Measurements from ENCODE around the gene TTBK1.

Gene TTBK1

DNA sequence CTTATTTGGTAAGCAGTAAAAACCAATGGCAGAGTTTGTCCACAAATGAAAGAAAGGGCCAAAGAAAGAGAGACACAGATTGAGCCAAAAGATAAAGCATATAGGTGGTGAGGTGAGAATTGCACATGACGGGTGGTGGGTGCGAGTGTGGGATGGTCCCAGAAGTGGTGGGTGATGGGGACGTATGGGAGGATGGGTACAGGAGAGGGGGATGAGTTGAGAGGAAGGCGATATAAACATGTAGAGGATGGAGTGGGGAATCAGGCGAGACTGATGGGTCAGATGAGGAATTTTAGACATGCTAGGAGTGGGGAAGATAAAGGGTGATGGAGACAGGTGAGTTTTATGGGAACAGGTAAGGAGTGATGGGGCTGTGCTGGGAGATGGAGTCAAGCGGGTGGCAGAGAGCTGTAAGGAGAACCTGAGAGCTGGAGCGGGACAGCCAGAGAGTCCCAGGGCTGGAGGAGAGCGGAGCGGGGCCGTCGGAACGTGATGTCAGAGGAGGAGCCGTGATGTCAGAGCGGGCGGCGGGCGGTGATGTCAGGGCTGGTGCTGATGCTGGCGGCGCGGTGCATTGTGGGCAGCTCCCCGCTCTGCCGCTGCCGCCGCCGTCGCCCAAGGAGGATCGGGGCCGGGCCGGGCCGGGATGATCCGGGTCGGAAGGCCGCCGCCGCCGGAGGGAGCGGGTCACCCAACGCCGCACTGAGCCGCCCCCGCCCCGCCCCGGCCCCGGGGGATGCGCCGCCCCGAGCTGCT, at the start of gene TTBK1:
TTBK1 (plus strand) TSS at position 574 of the 756 bp plus-strand sequence. CDS start 3,180 bp downstream, outside the sequence.
- no peak for DNase-seq

DNA sequence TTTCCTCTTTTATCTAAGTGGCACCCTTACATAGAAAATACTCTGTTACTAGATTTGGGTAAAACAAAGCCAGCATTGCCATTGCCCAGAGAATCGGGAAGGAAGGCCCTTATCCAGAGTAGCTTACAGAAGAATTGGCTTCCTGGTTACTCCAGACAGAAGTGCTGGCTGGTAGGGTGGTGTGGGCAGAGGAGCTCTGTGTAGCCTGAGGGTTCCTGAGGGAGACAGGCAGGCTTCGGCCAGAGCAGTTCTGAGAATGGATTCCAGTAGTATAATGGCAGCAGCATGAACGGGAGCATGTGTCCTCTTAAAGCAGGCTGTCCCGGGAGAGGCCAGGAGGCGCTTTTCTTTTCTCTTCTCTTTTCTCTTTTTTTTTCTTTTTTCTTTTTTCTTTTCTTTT, 49.4 kb upstream of the TTBK1 start:
- no peak for DNase-seq

DNA sequence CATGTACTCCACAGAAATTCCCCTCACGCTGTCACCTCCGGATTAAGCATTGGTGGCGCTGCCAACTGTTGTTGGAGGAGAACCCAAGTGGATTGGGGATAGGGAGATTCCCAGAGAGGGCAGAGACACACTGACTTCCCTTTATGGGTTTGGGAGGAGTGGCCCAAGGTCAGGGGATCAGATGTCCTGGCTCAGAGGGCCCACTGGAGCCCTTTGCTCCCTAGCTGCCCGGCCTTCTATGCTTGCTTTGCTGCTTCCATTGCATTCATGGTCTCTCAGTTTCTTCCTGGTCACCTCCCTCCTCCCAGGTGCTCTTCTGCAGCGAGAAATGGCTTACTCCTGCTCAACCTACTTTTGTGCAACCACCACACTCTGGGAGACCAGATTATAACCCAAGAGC, 46.9 kb upstream of the TTBK1 start:
- no peak for DNase-seq

DNA sequence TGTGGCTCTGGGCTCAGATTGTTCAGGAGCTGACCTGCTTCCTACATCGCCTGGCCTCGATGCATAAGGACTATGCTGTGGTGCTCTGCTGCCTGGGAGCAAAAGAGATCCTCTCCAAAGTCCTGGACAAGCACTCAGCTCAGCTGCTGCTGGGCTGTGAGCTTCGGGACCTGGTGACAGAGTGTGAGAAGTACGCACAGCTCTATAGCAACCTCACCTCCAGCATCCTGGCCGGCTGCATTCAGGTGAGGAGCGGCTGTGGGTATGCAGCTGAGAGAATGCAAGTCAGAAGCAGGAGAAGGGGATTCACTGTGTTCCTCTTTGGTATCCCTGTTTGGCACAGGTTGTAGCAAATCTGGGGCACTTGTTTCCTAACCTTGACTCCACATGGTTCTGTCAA, 43.4 kb upstream of the TTBK1 start:
- DNase-seq = no peak

DNA sequence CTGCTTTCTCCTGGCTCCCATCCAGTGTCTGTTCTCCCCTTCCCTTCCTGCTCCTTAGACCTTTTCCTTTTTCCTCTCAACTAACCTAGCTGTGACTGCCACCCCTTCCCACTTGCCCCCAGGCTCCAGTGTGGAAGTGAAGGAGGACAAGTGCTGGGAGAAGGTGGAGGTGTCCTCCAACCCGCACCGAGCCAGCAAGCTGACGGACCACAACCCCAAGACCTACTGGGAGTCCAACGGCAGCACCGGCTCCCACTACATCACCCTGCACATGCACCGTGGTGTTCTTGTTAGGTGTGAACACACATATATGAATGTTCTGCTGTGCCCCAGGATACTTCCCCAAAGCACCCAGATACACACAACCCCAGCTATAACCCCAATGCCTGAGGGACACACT, 42.7 kb upstream of the TTBK1 start:
- DNase-seq = no peak

DNA sequence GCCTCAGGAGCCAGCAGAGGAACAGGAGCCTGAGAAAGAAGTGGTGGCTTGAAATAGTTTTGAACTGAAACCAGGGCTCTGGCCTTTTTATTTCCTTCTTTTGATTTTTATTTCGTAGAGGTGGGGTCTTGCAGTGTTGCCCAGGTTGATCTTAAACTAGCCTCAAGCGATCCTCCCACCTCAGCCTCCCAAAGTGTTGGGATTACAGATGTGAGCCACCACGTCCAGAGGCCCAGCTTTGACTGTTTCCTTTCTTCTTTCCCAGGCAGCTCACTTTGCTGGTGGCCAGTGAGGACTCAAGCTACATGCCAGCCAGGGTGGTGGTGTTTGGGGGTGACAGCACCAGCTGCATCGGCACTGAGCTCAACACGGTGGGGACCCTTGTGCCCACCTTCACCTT, 40.8 kb upstream of the TTBK1 start:
- DNase-seq = no peak

DNA sequence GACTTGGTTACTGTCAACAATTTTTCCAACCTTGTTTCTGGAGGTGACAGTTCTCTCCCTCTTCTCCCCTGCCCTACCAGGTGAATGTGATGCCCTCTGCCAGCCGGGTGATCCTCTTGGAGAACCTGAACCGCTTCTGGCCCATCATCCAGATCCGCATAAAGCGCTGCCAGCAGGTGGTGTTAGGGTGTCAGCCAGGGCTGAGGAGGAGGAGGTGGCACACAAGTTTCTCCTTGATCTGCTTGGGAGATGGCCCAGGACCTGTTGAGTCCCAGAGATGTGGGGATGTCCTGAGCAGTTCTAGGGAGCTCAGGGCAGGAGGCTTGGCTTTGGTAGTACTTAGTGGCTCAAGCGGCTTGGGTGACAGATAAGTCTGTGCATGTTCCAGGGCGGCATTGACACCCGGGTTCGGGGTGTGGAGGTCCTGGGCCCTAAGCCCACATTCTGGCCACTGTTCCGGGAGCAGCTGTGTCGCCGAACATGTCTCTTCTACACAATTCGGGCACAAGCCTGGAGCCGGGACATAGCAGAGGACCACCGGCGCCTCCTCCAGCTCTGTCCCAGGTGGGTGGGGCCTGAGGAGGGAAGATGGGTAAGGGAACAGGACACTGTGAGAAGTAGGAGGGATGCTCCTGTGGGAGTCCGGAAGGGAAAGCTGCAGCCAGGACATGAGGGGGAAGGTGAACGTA, 40.1 kb upstream of the TTBK1 start:
- DNase-seq = no peak

DNA sequence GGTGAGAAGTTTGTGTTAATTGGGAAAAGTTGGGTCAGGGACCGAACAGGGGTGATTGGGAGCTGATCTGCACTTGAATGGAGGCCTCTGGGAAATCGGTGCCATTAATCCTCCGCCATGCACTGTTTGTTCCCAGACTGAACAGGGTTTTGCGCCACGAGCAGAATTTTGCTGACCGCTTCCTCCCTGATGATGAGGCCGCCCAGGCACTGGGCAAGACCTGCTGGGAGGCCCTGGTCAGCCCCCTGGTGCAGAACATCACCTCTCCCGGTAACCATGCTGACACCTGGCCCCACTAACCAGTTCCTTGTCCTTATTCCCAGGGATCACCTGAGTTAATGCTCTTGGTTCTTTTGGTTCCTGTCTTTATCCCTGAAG, 39.6 kb upstream of the TTBK1 start:
- no peak for DNase-seq

DNA sequence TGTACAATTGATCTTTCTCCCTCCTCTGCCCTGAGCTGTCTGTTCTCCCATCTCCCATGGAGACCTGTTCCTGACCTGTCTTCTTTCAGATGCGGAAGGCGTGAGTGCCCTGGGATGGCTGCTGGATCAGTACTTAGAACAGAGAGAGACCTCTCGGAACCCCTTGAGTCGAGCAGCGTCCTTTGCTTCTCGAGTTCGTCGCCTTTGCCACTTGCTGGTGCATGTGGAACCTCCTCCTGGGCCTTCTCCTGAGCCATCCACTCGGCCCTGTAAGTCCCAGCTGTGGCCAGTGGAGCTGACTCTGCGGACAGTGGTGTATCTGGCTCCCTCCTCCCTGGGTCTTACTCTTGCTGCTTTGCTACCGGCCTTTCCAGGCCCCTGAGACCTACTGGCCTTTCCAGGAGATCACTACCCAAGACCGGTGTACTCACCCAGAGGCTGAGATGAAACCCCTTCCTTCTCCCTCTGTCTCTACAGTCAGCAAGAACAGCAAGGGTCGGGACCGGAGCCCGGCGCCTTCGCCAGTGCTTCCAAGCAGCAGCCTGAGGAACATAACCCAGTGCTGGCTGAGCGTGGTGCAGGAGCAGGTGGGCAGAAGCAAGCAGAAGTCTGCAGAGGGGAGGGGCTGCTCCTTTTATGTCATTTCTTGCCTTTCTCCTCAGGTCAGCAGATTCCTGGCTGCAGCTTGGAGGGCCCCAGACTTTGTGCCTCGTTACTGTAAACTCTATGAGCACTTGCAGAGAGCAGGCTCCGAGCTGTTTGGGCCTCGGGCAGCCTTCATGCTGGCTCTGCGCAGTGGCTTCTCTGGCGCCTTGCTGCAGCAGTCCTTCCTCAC, 38.8 kb upstream of the TTBK1 start:
- DNase-seq = no peak

DNA sequence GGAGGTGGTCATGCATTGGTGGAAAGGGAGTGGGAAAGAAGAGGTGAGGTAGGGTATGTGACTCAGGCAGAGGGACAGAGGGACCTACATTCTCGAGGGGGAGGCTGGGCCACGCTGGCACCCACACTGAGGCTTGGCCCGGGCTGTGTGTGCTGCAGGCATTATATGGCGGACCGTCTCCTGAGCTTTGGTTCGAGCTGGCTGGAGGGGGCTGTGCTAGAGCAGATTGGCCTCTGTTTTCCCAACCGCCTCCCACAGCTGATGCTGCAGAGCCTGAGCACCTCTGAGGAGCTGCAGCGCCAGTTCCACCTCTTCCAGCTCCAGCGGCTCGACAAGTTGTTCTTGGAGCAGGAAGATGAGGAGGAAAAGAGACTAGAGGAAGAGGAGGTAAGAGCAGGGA, 37.4 kb upstream of the TTBK1 start:
- no peak for DNase-seq

DNA sequence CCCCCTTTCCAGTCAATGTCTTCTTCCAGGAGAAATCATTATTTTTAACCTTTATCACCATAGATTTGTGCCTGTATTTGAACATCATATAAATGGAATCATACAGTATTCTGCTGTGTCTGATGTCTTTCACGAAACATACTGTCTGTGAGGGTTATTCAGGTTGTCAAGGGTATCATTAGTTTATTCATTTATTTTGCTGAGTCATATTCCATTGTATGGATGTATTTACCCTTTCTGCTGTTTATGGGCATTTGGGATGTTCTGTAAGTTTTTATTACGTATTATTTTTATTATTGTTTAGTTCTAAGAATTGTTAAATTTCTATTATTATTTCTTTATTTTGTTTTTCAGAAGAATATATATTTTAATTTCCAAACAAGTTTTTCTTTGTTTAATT, 36.0 kb upstream of the TTBK1 start:
- no peak for DNase-seq

DNA sequence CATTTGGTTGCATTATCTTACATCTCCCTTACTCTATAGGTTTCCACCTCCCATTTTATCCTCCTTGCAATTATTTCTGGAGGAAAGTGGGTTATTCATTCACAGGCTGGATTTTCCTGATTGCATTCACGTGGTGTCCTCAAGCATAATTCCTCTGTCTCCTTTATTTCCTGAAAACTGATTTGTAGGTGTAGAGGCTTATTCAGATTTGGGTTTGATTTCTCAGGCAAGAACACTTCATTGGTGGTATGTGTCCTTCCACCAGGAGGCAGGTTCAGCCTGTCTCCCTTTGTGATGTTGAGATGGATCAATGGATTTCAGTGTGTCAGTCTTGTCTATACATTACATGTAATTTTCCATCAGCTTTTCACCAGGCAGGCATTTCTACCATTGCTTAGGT, 31.3 kb upstream of the TTBK1 start:
- DNase-seq = no peak

DNA sequence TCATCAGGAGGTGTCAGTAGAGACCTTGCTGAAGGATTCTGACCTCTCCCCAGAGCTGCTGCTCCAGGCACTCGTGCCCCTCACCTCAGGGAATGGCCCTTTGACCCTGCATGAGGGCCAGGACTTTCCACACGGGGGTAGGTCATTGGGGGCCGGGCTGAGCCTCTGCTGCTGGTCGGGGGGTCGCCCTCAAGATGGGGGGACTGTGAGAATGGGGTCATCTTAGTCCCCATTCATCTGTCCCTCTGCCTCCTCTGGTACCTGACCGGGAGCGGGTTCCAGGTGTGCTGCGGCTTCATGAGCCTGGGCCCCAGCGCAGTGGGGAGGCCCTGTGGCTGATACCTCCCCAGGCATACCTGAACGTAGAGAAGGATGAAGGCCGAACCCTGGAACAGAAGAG, 29.9 kb upstream of the TTBK1 start:
- no peak for DNase-seq

DNA sequence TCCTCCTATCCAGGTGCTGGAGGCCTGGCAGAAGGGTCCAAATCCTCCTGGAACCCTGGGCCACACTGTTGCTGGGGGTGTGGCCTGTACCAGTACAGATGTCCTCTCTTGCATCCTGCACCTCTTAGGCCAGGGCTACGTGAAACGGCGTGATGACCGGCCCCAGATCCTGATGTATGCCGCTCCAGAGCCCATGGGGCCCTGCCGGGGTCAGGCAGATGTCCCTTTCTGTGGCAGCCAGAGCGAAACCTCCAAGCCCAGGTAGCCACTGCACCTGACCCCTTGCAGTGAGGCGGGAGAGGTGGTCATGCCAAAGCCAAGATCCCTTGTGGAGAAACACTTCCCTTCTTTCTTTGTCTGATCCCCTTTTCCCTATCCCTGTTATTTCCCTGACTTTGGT, 28.2 kb upstream of the TTBK1 start:
- DNase-seq = no peak

DNA sequence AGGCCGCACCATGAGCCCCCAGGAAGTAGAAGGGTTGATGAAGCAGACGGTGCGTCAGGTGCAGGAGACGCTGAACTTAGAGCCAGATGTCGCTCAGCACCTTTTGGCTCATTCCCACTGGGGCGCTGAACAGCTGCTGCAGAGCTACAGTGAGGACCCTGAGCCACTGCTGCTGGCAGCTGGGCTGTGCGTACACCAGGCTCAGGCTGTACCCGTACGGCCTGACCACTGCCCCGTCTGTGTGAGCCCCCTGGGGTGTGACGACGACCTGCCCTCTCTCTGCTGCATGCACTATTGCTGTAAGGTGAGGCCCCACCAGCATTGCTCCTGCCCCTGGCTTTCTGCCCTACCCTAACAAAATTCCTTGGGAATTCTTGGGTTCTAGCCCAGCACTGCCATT, 27.1 kb upstream of the TTBK1 start:
- no peak for DNase-seq

DNA sequence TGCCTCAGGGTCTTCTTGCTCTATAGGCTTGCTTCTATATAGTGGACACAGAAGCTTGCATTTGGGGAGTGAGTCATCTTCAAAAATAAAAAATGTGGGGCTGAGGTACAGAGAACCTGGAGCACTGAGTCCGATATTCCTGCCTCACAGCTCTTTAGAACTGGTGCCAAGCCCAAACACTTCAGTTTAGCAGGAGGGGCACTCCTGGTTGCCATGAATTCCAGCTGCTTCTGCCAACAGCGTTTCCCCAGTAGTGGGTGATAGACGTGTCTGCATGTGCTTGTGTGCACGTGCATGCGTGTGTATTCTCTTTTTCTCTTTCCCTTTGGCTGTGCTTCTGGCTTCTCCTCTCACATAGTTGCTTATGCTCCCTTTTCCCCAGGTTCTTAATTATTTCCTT, 25.9 kb upstream of the TTBK1 start:
- DNase-seq = no peak

DNA sequence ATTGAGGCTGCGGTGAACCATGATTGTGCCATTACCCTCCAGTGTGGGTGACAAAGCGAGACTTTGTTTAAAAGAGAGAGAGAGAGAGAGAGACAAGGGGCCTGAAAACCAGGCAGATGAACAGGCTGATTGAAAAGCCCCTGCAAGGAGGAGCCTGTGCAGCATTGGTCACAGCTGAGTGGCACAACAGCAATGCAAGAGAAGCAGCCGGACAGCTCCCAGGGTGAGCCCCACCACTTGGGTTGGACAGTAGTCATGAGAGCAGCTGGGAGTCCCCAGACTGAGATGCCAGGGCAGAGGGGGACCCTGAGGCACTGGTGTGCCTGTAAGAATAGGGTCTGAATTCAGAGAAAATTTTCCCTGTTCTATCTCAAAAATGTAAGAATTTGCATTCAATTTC, 24.2 kb upstream of the TTBK1 start:
- no peak for DNase-seq

DNA sequence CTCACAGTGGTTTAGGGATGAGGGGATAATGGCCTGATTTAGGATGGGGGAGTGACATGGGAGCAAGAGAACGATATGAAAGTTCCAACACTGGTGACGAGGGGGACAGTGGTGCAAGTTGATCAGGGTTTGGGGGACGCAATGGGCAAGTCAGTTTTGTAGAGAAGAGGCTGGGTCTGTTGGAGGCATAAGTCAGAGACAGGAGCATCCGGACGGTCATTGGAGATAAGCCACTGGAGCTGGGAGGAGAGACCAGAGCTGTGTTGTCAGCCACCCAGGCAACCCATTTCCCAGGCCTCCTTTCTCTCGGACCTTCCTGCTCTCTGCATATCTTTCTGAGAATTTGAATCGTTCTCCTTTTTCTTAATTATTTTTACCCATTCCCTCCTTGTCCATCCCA, 23.5 kb upstream of the TTBK1 start:
- DNase-seq = no peak

DNA sequence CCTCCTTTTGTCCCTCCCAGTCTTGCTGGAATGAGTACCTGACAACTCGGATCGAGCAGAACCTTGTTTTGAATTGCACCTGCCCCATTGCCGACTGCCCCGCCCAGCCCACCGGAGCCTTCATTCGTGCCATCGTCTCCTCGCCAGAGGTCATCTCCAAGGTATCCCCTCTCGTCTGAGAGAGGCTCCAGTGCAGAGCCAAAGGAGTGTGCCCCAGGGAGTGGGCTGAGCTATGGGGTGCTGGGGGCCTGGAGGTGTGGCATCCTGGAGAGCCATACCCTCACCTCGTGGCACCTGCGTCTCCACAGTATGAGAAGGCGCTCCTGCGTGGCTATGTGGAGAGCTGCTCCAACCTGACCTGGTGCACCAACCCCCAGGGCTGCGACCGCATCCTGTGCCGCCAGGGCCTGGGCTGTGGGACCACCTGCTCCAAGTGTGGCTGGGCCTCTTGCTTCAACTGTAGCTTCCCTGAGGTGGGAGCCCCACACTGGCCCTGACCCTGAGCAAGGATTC, 22.8 kb upstream of the TTBK1 start:
- no peak for DNase-seq

DNA sequence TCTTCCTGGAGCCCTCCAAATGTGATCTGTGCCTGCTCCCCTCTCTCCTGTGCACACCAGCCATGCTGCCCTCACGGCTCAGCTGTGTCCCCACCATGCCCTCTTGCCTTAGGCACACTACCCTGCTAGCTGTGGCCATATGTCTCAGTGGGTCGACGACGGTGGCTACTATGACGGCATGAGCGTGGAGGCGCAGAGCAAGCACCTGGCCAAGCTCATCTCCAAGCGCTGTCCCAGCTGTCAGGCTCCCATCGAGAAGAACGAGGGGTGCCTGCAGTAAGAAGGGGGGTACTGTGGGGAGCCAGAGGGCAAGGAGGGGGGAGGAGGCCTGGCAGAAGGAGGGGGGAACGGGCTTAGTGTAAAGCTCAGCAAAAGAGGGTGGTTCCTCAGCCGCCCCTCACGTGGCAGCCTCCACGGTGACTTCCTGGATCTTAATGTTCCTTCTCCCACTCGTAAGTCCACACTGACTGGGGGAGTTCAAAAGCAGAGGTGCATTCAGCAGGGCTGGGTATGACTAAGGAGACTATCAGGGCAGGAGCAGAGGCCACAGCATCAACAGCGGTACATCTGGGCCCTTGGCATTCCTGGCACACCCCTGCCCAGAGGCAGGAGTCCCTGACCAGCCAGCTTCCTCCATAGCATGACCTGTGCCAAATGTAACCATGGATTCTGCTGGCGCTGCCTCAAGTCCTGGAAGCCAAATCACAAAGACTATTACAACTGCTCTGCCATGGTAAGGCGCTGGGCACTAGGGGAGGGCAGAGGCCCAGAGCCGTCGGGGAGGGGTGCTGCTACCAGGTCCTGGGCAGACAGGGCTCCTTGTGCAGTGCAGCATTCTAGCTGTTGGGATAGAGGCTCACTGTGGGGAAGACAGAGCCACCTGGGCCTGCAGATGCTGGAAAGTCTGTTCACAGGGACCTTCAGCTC, 22.0 kb upstream of the TTBK1 start:
- no peak for DNase-seq

DNA sequence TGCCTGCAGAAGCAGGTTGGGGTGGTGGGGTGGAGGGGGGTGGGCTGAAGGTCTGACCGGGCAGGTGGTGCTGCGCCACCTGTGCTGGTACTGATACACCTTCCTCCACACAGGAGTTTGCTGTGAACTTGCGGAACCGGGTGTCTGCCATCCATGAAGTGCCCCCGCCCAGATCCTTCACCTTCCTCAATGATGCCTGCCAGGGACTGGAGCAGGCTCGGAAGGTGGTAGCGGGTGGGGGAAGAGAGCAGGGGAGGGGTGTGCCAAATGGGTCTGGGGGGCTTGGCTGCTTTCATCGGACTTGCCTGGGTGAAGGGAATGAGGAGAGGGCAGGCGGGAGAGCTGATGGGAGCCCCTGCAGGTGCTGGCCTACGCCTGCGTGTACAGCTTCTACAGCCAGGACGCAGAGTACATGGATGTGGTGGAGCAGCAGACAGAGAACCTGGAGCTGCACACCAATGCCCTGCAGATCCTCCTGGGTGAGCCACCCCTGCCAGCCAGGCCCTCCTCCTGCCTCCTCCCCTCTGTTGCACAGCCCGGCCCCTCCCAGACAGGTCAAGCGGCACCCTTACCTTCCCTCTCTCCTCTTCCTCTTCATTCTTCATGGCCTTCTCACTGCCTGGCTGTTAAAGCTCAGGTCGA, 20.7 kb upstream of the TTBK1 start:
- DNase-seq = no peak

DNA sequence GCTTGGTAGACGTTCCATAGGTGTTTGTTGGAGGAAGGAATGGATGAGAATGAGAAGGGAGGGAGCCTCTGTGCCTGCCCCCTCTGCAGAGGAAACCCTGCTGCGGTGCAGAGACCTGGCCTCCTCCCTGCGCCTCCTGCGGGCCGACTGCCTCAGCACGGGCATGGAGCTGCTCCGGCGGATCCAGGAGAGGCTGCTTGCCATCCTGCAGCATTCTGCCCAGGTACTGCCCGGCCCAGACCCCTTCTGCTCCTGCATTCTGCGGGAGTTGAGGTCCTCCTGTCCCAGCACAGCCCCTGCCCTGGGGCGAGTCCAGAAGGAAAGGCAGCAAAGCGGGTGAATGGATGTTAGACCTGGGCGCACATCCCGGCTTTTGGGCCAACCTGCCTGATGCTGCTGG, 20.1 kb upstream of the TTBK1 start:
- DNase-seq = no peak

Data from stimulated activated CD4-positive, alpha-beta T cell treated with anti-CD3 and anti-CD28 coated beads, Interleukin-2, amount 100 ng/mL, for 48 hours (primary cell).